Measurements from ENCODE around the gene RNF145. TPM values are rescaled to one million over a fixed set of nuclear protein-coding genes. Genes with fewer than 3 reads are reported as not detected.

RNF145 gene
- total RNA-seq, 6 donors from 2014 or later = 130 to 376 (median 232) TPM

DNA sequence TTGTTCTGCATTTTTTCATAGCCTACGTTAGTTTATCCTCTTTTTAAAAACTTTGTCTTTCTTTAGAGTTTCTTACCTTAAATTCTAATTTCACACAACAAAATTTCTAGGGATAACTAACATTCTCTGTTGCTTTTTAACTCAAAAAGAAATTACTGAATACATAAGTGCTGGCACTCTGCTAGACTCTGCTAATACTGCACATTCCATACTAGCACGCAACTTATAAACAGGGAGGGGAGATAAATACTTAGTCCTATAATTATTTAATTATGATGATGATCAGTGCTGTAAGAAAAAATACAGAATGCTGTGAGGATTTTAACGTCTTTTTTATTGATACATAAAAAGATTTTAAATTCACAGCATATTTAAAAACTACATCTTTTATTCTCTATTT lies 25.1 kb downstream of the RNF145 start:
- no peaks in the 10 kb centered on the region for H3K9me3 ChIP-seq
- DNase-seq (no peak), ATAC-seq (ENCODE audit: low FRiP score in 2 of 2) (no peak)
- H3K4me3 ChIP-seq = no peak overlapping the region
- peaks cover 30 to 72% (median 55%) of the 10 kb centered on the region in 4 donors for H3K4me1 ChIP-seq
- peaks cover 0 to 22% (median 0%) of the 10 kb centered on the region in 4 donors for H3K36me3 ChIP-seq
- TF ChIP-seq CTCF (IDR thresholded peaks at IDR 0.05) (no peak), POLR2AphosphoS5 (IDR thresholded peaks at IDR 0.05) (no peak), POLR2A (IDR thresholded peaks at IDR 0.05) (no peak), EP300 (IDR thresholded peaks at IDR 0.05) (no peak)
- H3K27me3 ChIP-seq = no peaks in the 10 kb centered on the region
- 56 to 61% methylated on average over 3 of the region's 3 CpGs for WGBS, 2 donors
- H3K27ac ChIP-seq = peak overlapping the region; percentile 80 to 84 (median 82)

- TF ChIP-seq POLR2A (IDR thresholded peaks at IDR 0.05) (no peak), EP300 (IDR thresholded peaks at IDR 0.05) (no peak), POLR2AphosphoS5 (IDR thresholded peaks at IDR 0.05) (no peak), CTCF (IDR thresholded peaks at IDR 0.05) (no peak)
- DNase-seq (no peak), ATAC-seq (ENCODE audit: low FRiP score in 2 of 2) (no peak)
- WGBS, 2 donors = 0 to 32% methylated on average over 1 of the region's 1 CpG
- Histone ChIP-seq H3K4me3 (no peak overlapping the region), H3K9me3 (no peaks in the 10 kb centered on the region), H3K4me1 (peaks cover 34 to 81% (median 64%) of the 10 kb centered on the region in 4 donors), H3K27me3 (no peaks in the 10 kb centered on the region), H3K27ac (peak overlapping the region; percentile 69 to 84 (median 82)), H3K36me3 (peaks cover 0 to 20% (median 0%) of the 10 kb centered on the region in 4 donors)
Observed at GRCh38 chr5:159183247-159183646, 26.1 kb downstream of the RNF145 start.

GRCh38 chr5:159182691-159183090 lies 26.7 kb downstream of the RNF145 start:
- no peaks in the 10 kb centered on the region for H3K27me3 ChIP-seq
- no peaks in the 10 kb centered on the region for H3K9me3 ChIP-seq
- peaks cover 32 to 82% (median 64%) of the 10 kb centered on the region in 4 donors for H3K4me1 ChIP-seq
- no peak for ATAC-seq (ENCODE audit: low FRiP score in 2 of 2)
- H3K4me3 ChIP-seq = no peak overlapping the region
- peaks cover 0 to 17% (median 0%) of the 10 kb centered on the region in 4 donors for H3K36me3 ChIP-seq
- 20 to 21% methylated on average over 1 of the region's 1 CpG for WGBS, 2 donors
- no peak for TF ChIP-seq CTCF (IDR thresholded peaks at IDR 0.05)
- TF ChIP-seq EP300 (IDR thresholded peaks at IDR 0.05) = peak in 1 of 4 donors; percentile 25
- peak overlapping the region; percentile 69 to 84 (median 82) for H3K27ac ChIP-seq
- DNase-seq = no peak

GRCh38 chr5:159181651-159182050 lies 27.7 kb downstream of the RNF145 start:
- Histone ChIP-seq H3K9me3 (no peaks in the 10 kb centered on the region), H3K4me3 (no peak overlapping the region), H3K27ac (peak overlapping the region; percentile 69 to 84 (median 82)), H3K27me3 (no peaks in the 10 kb centered on the region), H3K4me1 (peaks cover 29 to 86% (median 64%) of the 10 kb centered on the region in 4 donors), H3K36me3 (peaks cover 0 to 15% (median 0%) of the 10 kb centered on the region in 4 donors)
- ATAC-seq (ENCODE audit: low FRiP score in 2 of 2) (no peak), DNase-seq (no peak)
- 80 to 91% methylated on average over 4 of the region's 4 CpGs for WGBS, 2 donors
- no peak for TF ChIP-seq EP300 (IDR thresholded peaks at IDR 0.05)

- H3K9me3 ChIP-seq = no peaks in the 10 kb centered on the region
- no peak for ATAC-seq (ENCODE audit: low FRiP score in 2 of 2)
- TF ChIP-seq EP300 (IDR thresholded peaks at IDR 0.05) (no peak), POLR2A (IDR thresholded peaks at IDR 0.05) (no peak), CTCF (IDR thresholded peaks at IDR 0.05) (no peak), POLR2AphosphoS5 (IDR thresholded peaks at IDR 0.05) (no peak)
- H3K27me3 ChIP-seq = no peaks in the 10 kb centered on the region
- H3K4me1 ChIP-seq = peaks cover 33 to 89% (median 67%) of the 10 kb centered on the region in 4 donors
- no peak for DNase-seq
- no peak overlapping the region for H3K4me3 ChIP-seq
- peaks cover 0 to 17% (median 0%) of the 10 kb centered on the region in 4 donors for H3K36me3 ChIP-seq
- H3K27ac ChIP-seq = peak overlapping the region; percentile 41 to 84 (median 62)
Observed at GRCh38 chr5:159181152-159181551, 28.2 kb downstream of the RNF145 start.
